GM21576 (cell line): ENCODE results near the gene PTCHD4.

ENCODE experiments used
- ATAC-seq: cut with Tn5 transposase; IDR thresholded peaks from one replicate; pipeline ENCODE4 v1.9.1; 2021; ENCODE audit warnings: mild to moderate bottlenecking, moderate library complexity; ENCODE audit not compliant: unreplicated experiment

PTCHD4 gene

DNA sequence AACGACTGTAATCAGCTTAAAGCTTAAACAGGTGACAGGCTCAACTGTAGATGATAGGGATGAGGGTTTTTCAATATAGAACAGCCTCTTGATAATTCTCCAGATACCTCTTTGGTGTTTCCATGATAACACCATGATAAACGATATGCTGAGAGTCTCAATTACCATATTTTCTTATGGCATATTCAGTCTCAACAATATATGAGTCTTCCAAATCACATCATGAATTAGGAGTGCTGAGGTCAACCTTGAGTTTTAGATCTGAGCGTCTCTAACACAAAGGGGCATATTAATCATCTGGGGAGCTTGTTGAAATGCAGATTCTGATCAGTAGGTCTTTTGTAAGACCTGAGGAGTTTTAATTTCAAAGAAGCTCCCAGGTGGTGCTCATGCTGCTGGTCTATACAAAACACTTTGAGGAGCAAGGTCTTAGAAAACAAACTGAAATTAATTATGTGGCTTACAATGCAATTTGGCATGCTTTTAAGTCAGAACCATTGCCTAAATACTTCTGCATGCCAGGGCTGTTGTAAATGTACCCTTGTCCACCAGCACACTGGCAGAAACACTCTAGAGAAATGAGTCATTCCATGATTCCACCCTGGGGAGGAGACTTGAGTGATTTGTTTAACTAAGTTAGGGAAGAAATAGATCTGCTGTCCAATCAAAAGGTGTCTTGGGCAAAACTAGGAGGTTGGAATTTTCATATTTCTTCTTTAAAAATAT is 49.6 kb downstream of the PTCHD4 start:
- no peak for ATAC-seq
